Measurements from ENCODE around the gene FRG2C.
"Not testable (repeated sequence)": the region's sequence is repeated elsewhere in the genome, so short reads cannot be mapped to it uniquely, and the experiment has no call there.

Gene FRG2C
- total RNA-seq: 0 reads per million in 2 donors

DNA sequence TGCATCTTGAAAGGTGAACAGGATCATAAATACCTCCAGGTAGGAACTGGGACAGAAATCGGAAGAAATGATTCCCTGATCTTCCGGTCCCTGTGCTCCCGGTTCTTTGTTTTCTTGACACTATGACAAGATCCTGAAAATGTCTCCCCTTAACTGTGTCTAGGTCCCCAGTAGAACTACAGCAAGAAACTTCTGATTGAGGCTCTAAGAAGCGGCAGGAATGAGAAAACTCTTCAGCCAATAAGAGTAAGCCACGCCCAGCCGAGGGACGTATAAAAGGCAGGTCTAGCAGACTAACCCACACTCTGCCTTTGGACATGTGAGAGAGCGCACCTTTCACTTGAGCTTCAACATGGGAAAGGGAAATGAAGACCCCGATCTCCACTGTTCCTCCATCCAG lies at the start of gene FRG2C:
Gene FRG2C, plus strand, starts transcription at position 301 of the 400 bp plus-strand sequence. Its CDS starts 52 bp downstream, at position 353.
- not testable (repeated sequence) for DNase-seq

DNA sequence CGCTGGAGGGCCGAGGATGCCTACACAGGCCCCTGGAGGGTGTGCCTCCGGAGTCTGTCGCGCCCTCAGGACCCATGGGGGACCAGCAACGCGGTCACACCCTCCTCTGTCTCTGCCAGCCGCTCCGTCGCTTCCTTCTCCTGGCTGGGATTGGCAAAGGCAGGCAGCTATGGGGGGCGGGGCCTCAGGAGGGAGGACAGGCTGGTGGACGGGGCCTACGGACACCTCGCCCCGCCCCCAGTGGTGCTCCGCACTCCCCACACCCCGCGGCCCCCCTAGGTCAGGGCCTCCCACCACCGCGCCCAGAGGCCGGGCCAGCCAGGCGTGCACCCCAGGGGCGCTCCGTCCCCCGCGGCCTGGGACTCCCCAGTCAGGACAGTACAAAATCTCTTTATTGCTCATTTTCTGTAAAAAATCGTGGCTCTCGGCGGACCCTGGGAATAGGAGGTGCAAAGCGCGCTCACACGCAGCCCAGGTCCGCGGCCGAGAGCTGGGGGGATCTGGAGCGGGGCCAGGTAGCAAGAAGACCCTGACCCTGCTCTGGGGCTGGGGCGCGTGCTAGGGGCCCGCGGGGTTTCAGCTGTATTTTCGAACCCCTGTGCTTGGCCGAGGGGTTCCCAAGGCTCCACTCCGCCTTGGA lies 45.3 kb upstream of the FRG2C start:
- not testable (repeated sequence) for DNase-seq

- DNase-seq: not testable (repeated sequence)
Observed at GRCh38 chr3:75619481-75620031, 44.6 kb upstream of the FRG2C start.

DNA sequence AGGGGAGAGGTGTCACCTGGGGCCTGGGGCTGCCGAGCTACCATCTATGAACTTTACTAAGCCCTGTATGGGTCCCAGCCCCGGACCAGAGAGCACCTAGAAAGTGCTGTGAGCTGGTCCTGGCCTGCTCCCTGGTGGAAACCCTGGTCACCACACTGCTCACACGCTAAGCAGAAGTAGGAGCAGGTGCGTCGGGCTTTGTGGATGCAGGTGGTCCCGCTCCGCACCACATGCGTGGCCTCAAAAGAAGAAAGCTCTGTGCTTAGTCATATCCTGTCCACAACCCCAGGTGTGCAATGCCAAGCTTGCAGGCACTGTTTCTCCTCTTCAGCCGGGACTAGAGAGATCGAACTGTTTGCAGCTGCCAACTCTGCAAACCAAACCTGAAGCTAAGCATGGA lies 42.4 kb upstream of the FRG2C start:
- not testable (repeated sequence) for DNase-seq

DNA sequence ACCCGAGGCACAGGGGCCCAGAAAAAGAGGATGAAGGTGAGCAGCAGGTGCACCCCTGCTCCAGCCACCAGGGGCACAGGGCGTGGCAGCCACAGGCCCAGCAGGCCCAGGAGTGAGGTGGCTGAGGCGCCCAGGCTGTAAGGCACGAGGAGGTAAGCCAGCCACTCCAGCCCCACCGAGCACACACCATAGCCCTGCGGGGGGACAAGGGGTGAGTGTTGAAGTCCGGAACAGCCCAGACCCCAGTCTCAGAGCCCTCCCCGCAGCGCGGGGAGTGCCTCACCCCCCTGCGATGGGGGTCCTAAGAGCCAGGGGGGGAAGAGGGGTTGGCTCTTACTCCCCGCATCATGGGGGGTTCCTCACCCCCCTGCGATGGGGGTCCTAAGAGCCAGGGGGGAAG lies 40.5 kb upstream of the FRG2C start:
- not testable (repeated sequence) for DNase-seq

- not testable (repeated sequence) for DNase-seq
Observed at GRCh38 chr3:75630887-75631535, 33.1 kb upstream of the FRG2C start.

DNA sequence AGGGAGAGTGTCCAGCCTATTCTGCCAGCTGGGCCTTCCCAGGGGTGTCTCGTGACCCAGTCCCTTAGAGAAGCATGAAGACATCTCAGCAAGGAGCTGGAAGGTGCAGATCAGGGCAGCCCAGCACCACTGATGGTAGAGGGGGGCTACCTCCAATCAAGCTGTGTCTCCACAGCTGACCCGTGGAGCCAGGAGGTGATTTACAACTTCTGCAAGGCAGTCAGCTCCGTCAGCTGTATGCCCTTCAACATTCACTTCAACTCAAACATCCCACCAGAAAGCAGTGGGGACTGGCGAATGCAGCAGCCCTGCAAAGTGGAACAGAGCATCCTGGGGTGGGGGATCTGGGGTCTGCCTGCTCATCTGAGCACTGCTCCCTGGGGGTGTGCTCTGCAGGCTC lies 32.6 kb upstream of the FRG2C start:
- DNase-seq: no peak

DNA sequence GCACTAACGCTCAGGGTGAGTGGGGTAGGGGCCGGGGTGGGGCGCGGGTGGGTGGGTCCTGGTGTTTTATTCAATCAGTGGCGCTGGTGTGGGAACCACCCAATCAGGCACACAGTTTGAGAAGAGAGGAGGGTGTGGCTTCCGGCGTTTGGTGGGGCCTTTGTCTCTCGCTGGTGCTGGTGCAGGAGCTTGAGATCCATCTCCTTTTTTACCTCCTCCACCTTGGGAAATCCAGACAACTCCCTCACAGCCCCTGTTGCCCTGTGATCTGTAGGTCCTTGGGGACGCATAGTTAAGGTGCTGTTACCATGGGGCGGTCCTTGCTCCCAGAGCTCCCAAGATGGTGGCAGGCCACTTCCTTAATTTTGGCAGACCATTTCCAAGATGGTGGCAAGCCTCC lies 25.2 kb upstream of the FRG2C start:
- DNase-seq: not testable (repeated sequence)

DNA sequence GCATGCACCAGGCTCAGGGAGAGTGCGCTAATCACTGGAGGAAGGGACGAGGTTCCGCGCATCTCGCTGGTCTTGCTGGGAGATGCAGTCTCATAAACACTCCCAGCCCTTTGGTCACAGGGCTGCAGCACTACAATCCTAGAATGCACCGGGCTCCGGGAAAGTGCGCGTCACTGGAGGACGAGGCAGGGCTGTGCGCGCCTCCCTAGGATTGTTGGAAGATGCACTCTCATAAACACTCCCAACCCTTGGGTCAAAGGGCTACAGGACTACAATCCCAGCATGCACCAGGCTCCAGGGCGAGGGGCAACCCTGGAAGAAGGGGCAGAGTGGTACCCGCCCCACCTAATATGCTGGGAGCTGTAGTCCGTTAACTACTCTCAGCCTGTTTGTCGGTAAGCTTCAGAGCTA lies 23.0 kb upstream of the FRG2C start:
- not testable (repeated sequence) for DNase-seq

DNA sequence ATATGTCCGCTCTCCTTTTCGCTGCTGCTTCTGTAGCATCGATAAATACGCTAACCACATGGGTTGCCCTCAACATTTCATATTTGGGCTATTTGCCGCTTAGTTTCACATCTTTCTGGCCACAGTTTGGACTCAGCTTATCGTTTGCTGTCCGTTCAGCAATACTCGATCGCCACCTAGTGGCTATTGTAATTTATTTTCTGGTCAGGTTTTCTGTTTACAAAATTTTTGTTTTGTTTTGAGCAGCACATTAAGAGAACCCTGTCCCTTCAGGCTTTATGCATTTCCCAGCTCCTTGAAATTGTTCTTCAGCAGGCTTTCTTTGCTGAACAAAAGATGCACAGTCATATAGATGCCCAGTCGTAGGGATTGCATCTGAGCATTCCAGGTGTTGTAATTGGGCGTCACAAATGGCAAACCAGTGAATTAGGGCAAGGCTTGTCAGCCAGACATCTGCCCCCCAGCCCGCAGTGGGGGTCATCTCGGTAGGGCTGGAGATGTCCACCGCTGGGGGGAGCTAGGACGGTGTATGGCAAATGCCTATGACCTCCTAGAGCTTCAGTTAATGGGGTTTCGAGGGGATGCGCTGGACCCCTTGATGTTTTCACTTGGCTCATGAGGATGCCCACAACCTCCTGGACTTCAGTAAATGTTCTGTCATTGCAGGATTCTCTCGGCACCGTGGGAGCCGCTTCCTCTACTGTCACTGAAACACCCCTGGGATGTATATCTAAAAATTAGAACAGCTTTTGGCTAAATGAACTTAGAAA lies 20.9 kb upstream of the FRG2C start:
- not testable (repeated sequence) for DNase-seq

DNA sequence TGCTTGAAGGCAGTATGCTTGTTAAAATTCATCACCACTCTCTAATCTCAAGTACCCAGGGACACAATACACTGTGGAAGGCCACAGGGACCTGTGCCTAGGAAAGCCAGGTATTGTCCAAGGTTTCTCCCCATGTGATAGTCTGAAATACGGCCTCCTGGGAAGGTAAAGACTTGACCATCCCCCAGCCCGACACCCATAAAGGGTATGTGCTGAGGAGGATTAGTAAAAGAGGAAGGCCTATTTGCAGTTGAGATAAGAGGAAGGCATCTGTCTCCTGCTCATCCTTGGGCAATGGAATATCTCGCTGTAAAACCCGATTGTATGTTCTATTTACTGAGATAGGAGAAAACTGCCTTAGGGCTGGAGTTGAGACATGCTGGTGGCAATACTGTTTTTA lies 18.6 kb upstream of the FRG2C start:
- DNase-seq: not testable (repeated sequence)

DNA sequence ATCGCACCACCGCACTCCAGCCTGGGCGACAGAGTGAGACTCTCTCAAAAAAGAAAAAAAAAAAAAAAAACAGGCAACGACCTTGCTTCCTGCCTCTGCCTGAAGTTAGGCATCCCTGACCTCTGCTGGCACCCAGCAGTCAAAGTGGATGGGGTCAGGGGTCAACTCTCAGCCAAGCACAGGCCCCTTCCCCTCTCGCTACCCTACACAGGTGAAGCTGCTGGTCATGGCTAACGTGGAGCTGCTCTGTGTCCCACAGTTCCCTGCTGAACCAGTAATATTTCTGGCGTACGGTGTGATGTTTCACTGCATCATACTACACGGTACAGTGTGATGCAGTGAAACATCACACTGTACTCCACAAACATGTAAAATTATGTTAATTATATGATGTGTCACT lies 13.9 kb upstream of the FRG2C start:
- no peak for DNase-seq

DNA sequence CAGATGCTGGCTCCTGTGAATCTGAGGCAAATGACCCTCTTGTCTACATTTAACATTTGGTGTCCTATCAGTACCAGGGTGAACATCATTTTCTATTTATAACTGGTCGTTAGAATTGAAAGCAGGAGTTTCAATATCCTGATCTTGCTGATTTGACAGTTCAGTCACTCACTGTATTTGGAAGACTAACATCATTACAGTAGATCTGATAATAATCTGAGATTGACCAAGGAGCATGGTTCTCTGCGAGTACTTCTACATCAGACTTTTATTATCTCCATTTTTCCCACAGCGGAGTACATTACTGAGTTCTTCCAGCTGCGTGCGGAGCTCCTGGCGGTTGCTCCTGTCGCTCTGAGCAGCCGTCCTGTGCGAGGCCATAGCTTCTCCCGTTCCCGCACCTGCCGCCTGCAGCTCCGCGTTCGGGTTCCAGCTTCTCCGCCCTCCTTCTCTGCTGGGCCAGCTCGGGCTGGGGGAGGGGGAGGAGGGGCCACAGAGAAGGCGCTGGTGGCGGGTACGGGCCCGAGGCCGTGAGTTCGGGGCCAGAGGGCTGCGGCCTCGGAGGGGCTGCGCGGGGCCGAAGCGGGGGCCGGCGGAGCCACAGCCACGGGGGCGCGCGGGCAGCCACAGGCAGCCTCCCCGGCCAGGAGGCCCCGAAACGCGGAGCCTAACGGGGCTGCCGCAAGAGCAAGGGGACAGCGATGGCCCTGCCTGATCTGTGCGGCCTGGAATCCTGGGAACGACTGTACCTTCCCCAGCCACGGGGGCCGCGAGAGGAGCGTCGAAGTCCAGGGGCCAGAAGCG lies 8.8 kb upstream of the FRG2C start:
- DNase-seq: not testable (repeated sequence)

GRCh38 chr3:75655956-75656355 lies 8.2 kb upstream of the FRG2C start:
- not testable (repeated sequence) for DNase-seq

DNA sequence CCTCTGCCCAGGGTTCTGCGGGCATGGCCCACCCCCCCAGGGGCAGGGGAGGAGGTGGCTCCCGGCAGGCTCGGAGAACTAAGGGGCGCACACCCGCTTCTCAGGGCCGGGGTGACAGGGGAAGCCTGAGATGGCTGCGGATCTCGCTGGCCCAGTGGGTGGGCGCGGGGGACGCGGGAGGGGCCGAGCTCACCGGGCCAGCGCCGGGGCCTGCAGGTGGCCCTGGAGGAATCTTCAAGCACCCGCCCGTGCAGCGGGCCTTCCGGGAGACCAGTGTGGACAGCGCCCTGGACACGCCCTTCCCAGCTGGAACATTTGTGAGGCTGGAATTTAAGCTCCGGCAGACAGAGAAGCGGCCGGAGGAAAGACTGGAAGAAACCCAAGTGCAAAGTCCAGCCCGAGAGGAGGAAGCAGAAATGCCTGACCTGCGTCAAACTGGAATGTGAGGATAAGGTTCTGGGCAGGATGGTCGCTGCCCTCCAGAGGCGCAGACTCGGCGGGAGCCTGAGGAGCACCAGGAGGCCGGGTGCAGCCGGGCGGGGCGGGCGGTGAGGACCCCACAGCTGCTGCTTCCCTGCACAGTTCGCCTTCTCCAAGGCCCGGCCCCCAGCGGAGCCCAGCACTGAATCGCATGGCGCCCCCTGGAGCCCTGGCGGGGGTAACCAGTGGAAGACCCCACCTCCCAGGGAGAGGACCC lies 5.6 kb upstream of the FRG2C start:
- DNase-seq: not testable (repeated sequence)

DNA sequence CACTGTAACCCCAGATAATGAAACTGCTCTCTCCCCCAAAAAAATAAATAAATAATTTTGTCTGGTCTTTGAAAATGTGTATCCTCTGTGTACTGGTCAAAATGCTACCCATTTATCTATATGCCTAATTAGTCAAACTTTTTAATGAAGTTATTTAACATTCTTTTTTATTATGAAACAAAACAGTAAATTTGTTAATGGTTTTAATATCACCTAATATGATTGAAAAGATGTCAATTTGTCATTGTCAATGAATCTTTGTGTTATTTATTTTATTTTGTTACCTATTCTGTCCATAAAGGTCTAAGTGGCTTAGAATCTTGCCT lies 5.1 kb upstream of the FRG2C start:
- DNase-seq: not testable (repeated sequence)

DNA sequence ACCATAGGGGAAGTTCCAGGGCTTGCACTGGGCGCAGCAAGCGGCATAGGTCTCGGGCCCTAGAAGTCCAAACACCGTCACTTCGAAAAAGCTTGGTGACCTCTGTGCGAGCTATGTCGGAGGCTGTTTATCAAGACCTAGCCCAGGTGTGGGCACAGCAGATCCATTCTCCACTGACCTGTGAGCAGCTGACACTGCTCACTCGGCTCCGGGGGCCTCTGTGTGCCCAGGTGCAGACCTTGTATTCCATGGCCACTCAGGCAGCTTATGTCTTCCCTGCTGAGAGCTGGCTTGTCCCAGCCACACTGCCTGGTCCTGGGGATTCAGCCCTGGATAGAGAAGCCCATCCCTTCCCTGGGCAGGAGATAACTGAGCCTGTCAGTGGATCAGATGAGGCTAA lies 1.5 kb downstream of the FRG2C start:
- not testable (repeated sequence) for DNase-seq

GRCh38 chr3:75667757-75668701 lies 3.9 kb downstream of the FRG2C start:
- not testable (repeated sequence) for DNase-seq

- DNase-seq: peak; percentile 31
Observed at GRCh38 chr3:75668759-75669347, 4.7 kb downstream of the FRG2C start.
